ENCODE results near the gene KANSL1. TPM values are rescaled to one million over a fixed set of nuclear protein-coding genes. Genes with fewer than 3 reads are reported as not detected.
"Not testable (repeated sequence)": the region's sequence is repeated elsewhere in the genome, so short reads cannot be mapped to it uniquely, and the experiment has no call there.

Gene KANSL1
- total and polyA plus RNA-seq, 2 experiments from 2014 or later, result 37.3 to 84.3 TPM

GRCh38 chr17:46023783-46024388 lies 169.3 kb downstream of the KANSL1 start:
- WGBS (ENCODE audit: low lambda C conversion rate, missing lambda C conversion rate), result 96% methylated on average over 24 of the region's 24 CpGs
- H3K4me2 ChIP-seq, result no peak overlapping the region
- no peak overlapping the region for H3K4me3 ChIP-seq
- no peaks in the 10 kb centered on the region for H3K36me3 ChIP-seq (replicated peaks; ENCODE audit: insufficient read depth, low read depth)
- no peaks in the 10 kb centered on the region for H3K79me2 ChIP-seq
- H4K20me1 ChIP-seq (ENCODE audit: insufficient read depth, poor library complexity, severe bottlenecking), result peaks cover 6% of the 10 kb centered on the region
- H3K27me3 ChIP-seq, result no peaks in the 10 kb centered on the region
- no peaks in the 10 kb centered on the region for H3K9me3 ChIP-seq (ENCODE audit: low read depth)
- no peaks in the 10 kb centered on the region for H3K4me1 ChIP-seq (ENCODE audit: insufficient read depth)
- TF ChIP-seq CTCF (IDR thresholded peaks at IDR 0.05; ENCODE audit: poor library complexity) (no peak), EZH2phosphoT487 (IDR thresholded peaks at IDR 0.05; ENCODE audit: low read depth, severe bottlenecking, unreplicated experiment) (no peak), EZH2 (IDR thresholded peaks at IDR 0.05; ENCODE audit: borderline replicate concordance) (no peak)
- H3K9me2 ChIP-seq (replicated peaks; ENCODE audit: insufficient read depth), result no peaks in the 10 kb centered on the region
- no peak overlapping the region for H2AFZ ChIP-seq
- H3K27ac ChIP-seq, result no peak overlapping the region
- no peak for DNase-seq (ENCODE audit: low spot score)

- not testable (repeated sequence) for H2AFZ ChIP-seq; H3K79me2 ChIP-seq; H3K36me3 ChIP-seq (replicated peaks; ENCODE audit: insufficient read depth, low read depth)
Measured at GRCh38 chr17:46023366-46023765, 169.9 kb downstream of the KANSL1 start.

GRCh38 chr17:46020998-46021397 lies 172.2 kb downstream of the KANSL1 start:
- no peaks in the 10 kb centered on the region for H3K36me3 ChIP-seq (replicated peaks; ENCODE audit: insufficient read depth, low read depth)
- H2AFZ ChIP-seq, result no peak overlapping the region
- DNase-seq (ENCODE audit: low spot score), result no peak
- H3K27ac ChIP-seq, result no peak overlapping the region
- no peaks in the 10 kb centered on the region for H4K20me1 ChIP-seq (ENCODE audit: insufficient read depth, poor library complexity, severe bottlenecking)
- TF ChIP-seq CTCF (IDR thresholded peaks at IDR 0.05; ENCODE audit: poor library complexity) (no peak), EZH2phosphoT487 (IDR thresholded peaks at IDR 0.05; ENCODE audit: low read depth, severe bottlenecking, unreplicated experiment) (no peak), EZH2 (IDR thresholded peaks at IDR 0.05; ENCODE audit: borderline replicate concordance) (no peak)
- H3K9me3 ChIP-seq (ENCODE audit: low read depth), result no peaks in the 10 kb centered on the region
- WGBS (ENCODE audit: low lambda C conversion rate, missing lambda C conversion rate), result 87% methylated on average over 12 of the region's 12 CpGs
- no peaks in the 10 kb centered on the region for H3K4me1 ChIP-seq (ENCODE audit: insufficient read depth)
- H3K79me2 ChIP-seq, result no peaks in the 10 kb centered on the region
- no peak overlapping the region for H3K4me3 ChIP-seq
- H3K27me3 ChIP-seq, result no peaks in the 10 kb centered on the region
- H3K9me2 ChIP-seq (replicated peaks; ENCODE audit: insufficient read depth), result no peaks in the 10 kb centered on the region
- no peak overlapping the region for H3K4me2 ChIP-seq

More at GRCh38 chr17:46023366-46023765, 169.9 kb downstream of the KANSL1 start:
- H3K9me3 ChIP-seq (ENCODE audit: low read depth); H3K27me3 ChIP-seq; H3K4me2 ChIP-seq; DNase-seq (ENCODE audit: low spot score); H3K27ac ChIP-seq; H3K4me3 ChIP-seq; H3K4me1 ChIP-seq (ENCODE audit: insufficient read depth); H3K9me2 ChIP-seq (replicated peaks; ENCODE audit: insufficient read depth); H4K20me1 ChIP-seq (ENCODE audit: insufficient read depth, poor library complexity, severe bottlenecking): not testable (repeated sequence)
- 95% methylated on average over 7 of the region's 7 CpGs for WGBS (ENCODE audit: low lambda C conversion rate, missing lambda C conversion rate)

- Histone ChIP-seq H3K9me2 (replicated peaks; ENCODE audit: insufficient read depth) (no peaks in the 10 kb centered on the region), H3K36me3 (replicated peaks; ENCODE audit: insufficient read depth, low read depth) (no peaks in the 10 kb centered on the region), H3K4me2 (no peak overlapping the region), H3K9me3 (ENCODE audit: low read depth) (no peaks in the 10 kb centered on the region), H2AFZ (no peak overlapping the region), H3K4me1 (ENCODE audit: insufficient read depth) (no peaks in the 10 kb centered on the region), H3K27ac (no peak overlapping the region), H3K4me3 (no peak overlapping the region), H3K79me2 (no peaks in the 10 kb centered on the region), H4K20me1 (ENCODE audit: insufficient read depth, poor library complexity, severe bottlenecking) (no peaks in the 10 kb centered on the region), H3K27me3 (no peaks in the 10 kb centered on the region)
- DNase-seq (ENCODE audit: low spot score), result no peak
- no peak for TF ChIP-seq CTCF (IDR thresholded peaks at IDR 0.05; ENCODE audit: poor library complexity)
- no peak for TF ChIP-seq EZH2phosphoT487 (IDR thresholded peaks at IDR 0.05; ENCODE audit: low read depth, severe bottlenecking, unreplicated experiment)
- TF ChIP-seq EZH2 (IDR thresholded peaks at IDR 0.05; ENCODE audit: borderline replicate concordance), result no peak
- 93% methylated on average over 14 of the region's 14 CpGs for WGBS (ENCODE audit: low lambda C conversion rate, missing lambda C conversion rate)
Measured at GRCh38 chr17:46020023-46020761, 173.0 kb downstream of the KANSL1 start.

- not testable (repeated sequence) for DNase-seq (ENCODE audit: low spot score); H3K4me3 ChIP-seq; H3K4me2 ChIP-seq; H3K4me1 ChIP-seq (ENCODE audit: insufficient read depth); H3K9me2 ChIP-seq (replicated peaks; ENCODE audit: insufficient read depth); H3K9me3 ChIP-seq (ENCODE audit: low read depth); H3K79me2 ChIP-seq; H3K27ac ChIP-seq; H3K27me3 ChIP-seq; H2AFZ ChIP-seq; H3K36me3 ChIP-seq (replicated peaks; ENCODE audit: insufficient read depth, low read depth); H4K20me1 ChIP-seq (ENCODE audit: insufficient read depth, poor library complexity, severe bottlenecking)
- WGBS (ENCODE audit: low lambda C conversion rate, missing lambda C conversion rate), result 87% methylated on average over 8 of the region's 8 CpGs
Measured at GRCh38 chr17:46019408-46019925, 173.8 kb downstream of the KANSL1 start.

All from hepatocyte (in vitro differentiated cells).